HG03432 (cell line): ENCODE measurements around the gene PSMF1.
"Not testable (repeated sequence)": the region's sequence is repeated elsewhere in the genome, so short reads cannot be mapped to it uniquely, and the experiment has no call there.

ENCODE experiments used
- ATAC-seq: cut with Tn5 transposase; IDR thresholded peaks from one replicate; pipeline ENCODE4 v1.9.1; 2021; ENCODE audit warnings: mild to moderate bottlenecking, moderate library complexity; ENCODE audit not compliant: unreplicated experiment

Gene PSMF1

GRCh38 chr20:1212023-1212422, 93.6 kb downstream of the PSMF1 start:
- no peak for ATAC-seq

- ATAC-seq, result peak; percentile 47
These were observed 94.4 kb downstream of the PSMF1 start for GRCh38 chr20:1212607-1213396.

- ATAC-seq, result no peak
These were observed 96.4 kb downstream of the PSMF1 start for GRCh38 chr20:1214838-1215261.

- ATAC-seq, result no peak
These were observed 97.2 kb downstream of the PSMF1 start for GRCh38 chr20:1215386-1216170.

GRCh38 chr20:1216527-1217427, 98.4 kb downstream of the PSMF1 start:
- not testable (repeated sequence) for ATAC-seq
